Caco-2 (cell line): ENCODE measurements around the gene GRID1. TPM values are rescaled to one million over a fixed set of nuclear protein-coding genes. Genes with fewer than 3 reads are reported as not detected.

Experiments used
- BruUV-seq: library from RNA; stranded (reverse); fragments of 400-500 nt; replicated peaks from 2 replicates; lab custom pipeline; 2021; lab: Mats Ljungman, UMichigan
- CTCF ChIA-PET: fragments of 300-600 bp; sonication (Branson Sonifier 250); formaldehyde crosslinking; loops from one replicate; lab custom pipeline; 2022; ENCODE audit warnings: antibody characterized with exemption; lab: Charles Lee
- POLR2A ChIA-PET: fragments of 300-600 bp; sonication (Branson Sonifier 250); formaldehyde crosslinking; loops from one replicate; lab custom pipeline; 2022; ENCODE audit warnings: antibody characterized with exemption; lab: Charles Lee
- DNase-seq, 2 experiments: peaks; one replicate each; pipeline versions ENCODE4 v3.0.0 to v3.0.0-alpha.2; 2020 to 2022
- H3K27me3 ChIP-seq: replicated peaks from 2 replicates; pipeline ENCODE4 v1.6.0; 2011; ENCODE audit warnings: low read length; ENCODE audit not compliant: control insufficient read depth, insufficient read depth
- H3K36me3 ChIP-seq: 2 replicates; pipeline ENCODE4 v1.5.1; 2011; ENCODE audit warnings: low read length; ENCODE audit not compliant: control insufficient read depth, insufficient read depth
- H3K4me1 ChIP-seq: fragments of 250-450 bp; sonication (Bioruptor Pico); 2 replicates; pipeline ENCODE4 v1.5.1; 2020; ENCODE audit warnings: mild to moderate bottlenecking
- H3K4me3 ChIP-seq: 2 replicates; pipeline ENCODE4 v1.5.1; 2011; ENCODE audit warnings: low read depth, mild to moderate bottlenecking, control low read depth, low read length
- H3K9me3 ChIP-seq: fragments of 250-450 bp; sonication (Bioruptor Pico); 2 replicates; pipeline ENCODE4 v1.5.1; 2020; ENCODE audit warnings: mild to moderate bottlenecking, moderate library complexity
- H3K27ac Mint-ChIP-seq: one replicate; pipeline ENCODE4 v1.8.0; 2022; ENCODE audit warnings: mixed read lengths; ENCODE audit not compliant: unreplicated experiment
- H3K27me3 Mint-ChIP-seq: one replicate; pipeline ENCODE4 v1.8.0; 2022; ENCODE audit warnings: mixed read lengths; ENCODE audit not compliant: insufficient read depth, unreplicated experiment
- H3K36me3 Mint-ChIP-seq: one replicate; pipeline ENCODE4 v1.8.0; 2022; ENCODE audit warnings: mild to moderate bottlenecking, mixed read lengths; ENCODE audit not compliant: insufficient read depth, unreplicated experiment
- H3K4me1 Mint-ChIP-seq: one replicate; pipeline ENCODE4 v1.8.0; 2022; ENCODE audit warnings: low read depth, mixed read lengths; ENCODE audit not compliant: unreplicated experiment
- H3K4me3 Mint-ChIP-seq: one replicate; pipeline ENCODE4 v1.8.0; 2022; ENCODE audit warnings: mild to moderate bottlenecking, moderate library complexity, mixed read lengths; ENCODE audit not compliant: unreplicated experiment
- H3K9me3 Mint-ChIP-seq: one replicate; pipeline ENCODE4 v1.8.0; 2022; ENCODE audit warnings: mixed read lengths; ENCODE audit not compliant: unreplicated experiment
- intact Hi-C: fragments of 100-400 bp; cut with micrococcal nuclease; formaldehyde crosslinking; loops from one replicate; pipeline ENCODE4 v1.10.0; 2022; ENCODE audit not compliant: unreplicated experiment
- total RNA-seq: library from RNA; stranded (reverse); gene quantifications from 2 replicates; pipeline ENCODE4 v1.2.3, GENCODE V29; 2022
- TF ChIP-seq, protein P1 (sequence below), 2 experiments: fragments of 200-600 bp in 1 of 2; IDR thresholded peaks; 1 replicate in 1 of 2; 2 replicates in 1 of 2; pipeline versions ENCODE4 v1.5.1 to v1.8.0; 2011 to 2022; ENCODE audit warnings: antibody characterized with exemption in 1 of 2, control low read depth in 1 of 2, inconsistent platforms in 1 of 2, low read depth in 1 of 2, low read length in 1 of 2, mild to moderate bottlenecking in 1 of 2, moderate library complexity in 1 of 2; ENCODE audit not compliant: insufficient read depth in 1 of 2, severe bottlenecking in 1 of 2, unreplicated experiment in 1 of 2

Gene GRID1
- total RNA-seq, 1 experiment from 2014 or later = 8.0 TPM

DNA sequence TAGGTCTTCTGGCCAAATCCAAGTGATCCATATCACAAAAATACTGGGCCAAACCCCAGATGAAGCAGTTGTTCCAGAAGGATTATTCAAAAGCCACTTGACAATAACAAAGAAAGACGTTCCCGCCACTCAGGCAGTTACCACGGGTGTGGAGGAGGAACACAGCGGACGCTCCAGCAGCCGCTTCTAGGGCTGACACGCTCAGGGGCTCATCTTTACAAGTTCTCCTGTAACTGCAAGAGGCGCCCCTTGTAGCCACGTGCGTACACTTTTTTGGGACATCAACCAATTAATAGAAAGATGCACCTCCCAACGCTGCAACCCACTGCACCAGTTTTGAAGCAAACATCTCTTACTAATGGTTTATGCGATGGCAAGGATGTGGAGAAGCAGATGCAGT is 159.4 kb downstream of the GRID1 start:
- Histone ChIP-seq H3K9me3 (no peaks in the 10 kb centered on the region), H3K4me3 (no peak overlapping the region), H3K27me3 (no peaks in the 10 kb centered on the region), H3K36me3 (no peaks in the 10 kb centered on the region), H3K4me1 (no peaks in the 10 kb centered on the region)
- ChIA-PET CTCF (no interaction called here), POLR2A (no interaction called here)
- no peaks in the 10 kb centered on the region for H3K9me3 Mint-ChIP-seq
- no peaks in the 10 kb centered on the region for H3K4me1 Mint-ChIP-seq
- no peak overlapping the region for H3K4me3 Mint-ChIP-seq
- H3K27ac Mint-ChIP-seq = no peak overlapping the region
- no peak for DNase-seq
- TF ChIP-seq, protein P1, sequence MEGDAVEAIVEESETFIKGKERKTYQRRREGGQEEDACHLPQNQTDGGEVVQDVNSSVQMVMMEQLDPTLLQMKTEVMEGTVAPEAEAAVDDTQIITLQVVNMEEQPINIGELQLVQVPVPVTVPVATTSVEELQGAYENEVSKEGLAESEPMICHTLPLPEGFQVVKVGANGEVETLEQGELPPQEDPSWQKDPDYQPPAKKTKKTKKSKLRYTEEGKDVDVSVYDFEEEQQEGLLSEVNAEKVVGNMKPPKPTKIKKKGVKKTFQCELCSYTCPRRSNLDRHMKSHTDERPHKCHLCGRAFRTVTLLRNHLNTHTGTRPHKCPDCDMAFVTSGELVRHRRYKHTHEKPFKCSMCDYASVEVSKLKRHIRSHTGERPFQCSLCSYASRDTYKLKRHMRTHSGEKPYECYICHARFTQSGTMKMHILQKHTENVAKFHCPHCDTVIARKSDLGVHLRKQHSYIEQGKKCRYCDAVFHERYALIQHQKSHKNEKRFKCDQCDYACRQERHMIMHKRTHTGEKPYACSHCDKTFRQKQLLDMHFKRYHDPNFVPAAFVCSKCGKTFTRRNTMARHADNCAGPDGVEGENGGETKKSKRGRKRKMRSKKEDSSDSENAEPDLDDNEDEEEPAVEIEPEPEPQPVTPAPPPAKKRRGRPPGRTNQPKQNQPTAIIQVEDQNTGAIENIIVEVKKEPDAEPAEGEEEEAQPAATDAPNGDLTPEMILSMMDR (IDR thresholded peaks at IDR 0.05; ENCODE audit: insufficient read depth in 1 of 2, low read depth in 1 of 2, low read length in 1 of 2, severe bottlenecking in 1 of 2, unreplicated experiment in 1 of 2) = no peak
- no TSS peak for BruUV-seq
- H3K27me3 Mint-ChIP-seq = peaks cover 8% of the 10 kb centered on the region
- intact Hi-C loops = no loop called here
- H3K36me3 Mint-ChIP-seq = no peaks in the 10 kb centered on the region

DNA sequence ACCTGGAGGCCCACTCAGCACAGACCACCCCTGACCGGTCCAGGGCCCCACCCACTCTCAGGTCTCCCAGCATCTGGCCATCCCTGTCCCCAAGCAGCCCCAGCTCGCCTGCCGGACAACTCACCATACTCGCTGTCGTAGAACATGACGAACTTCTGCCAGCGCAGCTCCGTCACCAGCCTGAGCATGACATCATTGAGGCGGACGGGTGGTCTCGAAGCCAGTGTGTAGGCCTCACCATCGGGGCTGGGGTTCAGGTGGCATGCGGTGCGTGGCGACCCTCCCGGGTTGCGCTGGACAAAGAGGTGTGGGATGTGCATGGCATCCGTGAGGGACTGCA is 160.4 kb downstream of the GRID1 start:
- no peak for DNase-seq
- H3K9me3 Mint-ChIP-seq = no peaks in the 10 kb centered on the region
- CTCF ChIA-PET = no interaction called here
- no peak overlapping the region for H3K27ac Mint-ChIP-seq
- H3K4me1 ChIP-seq = no peaks in the 10 kb centered on the region
- no peak overlapping the region for H3K4me3 Mint-ChIP-seq
- no peaks in the 10 kb centered on the region for H3K9me3 ChIP-seq
- POLR2A ChIA-PET = no interaction called here
- H3K27me3 Mint-ChIP-seq = peaks cover 10% of the 10 kb centered on the region
- no peaks in the 10 kb centered on the region for H3K4me1 Mint-ChIP-seq
- H3K4me3 ChIP-seq = no peak overlapping the region
- no peaks in the 10 kb centered on the region for H3K36me3 ChIP-seq
- TF ChIP-seq, protein P1 (IDR thresholded peaks at IDR 0.05; ENCODE audit: insufficient read depth in 1 of 2, low read depth in 1 of 2, low read length in 1 of 2, severe bottlenecking in 1 of 2, unreplicated experiment in 1 of 2) = no peak
- H3K27me3 ChIP-seq = no peaks in the 10 kb centered on the region
- intact Hi-C loops = no loop called here
- BruUV-seq = no TSS peak
- H3K36me3 Mint-ChIP-seq = no peaks in the 10 kb centered on the region

DNA sequence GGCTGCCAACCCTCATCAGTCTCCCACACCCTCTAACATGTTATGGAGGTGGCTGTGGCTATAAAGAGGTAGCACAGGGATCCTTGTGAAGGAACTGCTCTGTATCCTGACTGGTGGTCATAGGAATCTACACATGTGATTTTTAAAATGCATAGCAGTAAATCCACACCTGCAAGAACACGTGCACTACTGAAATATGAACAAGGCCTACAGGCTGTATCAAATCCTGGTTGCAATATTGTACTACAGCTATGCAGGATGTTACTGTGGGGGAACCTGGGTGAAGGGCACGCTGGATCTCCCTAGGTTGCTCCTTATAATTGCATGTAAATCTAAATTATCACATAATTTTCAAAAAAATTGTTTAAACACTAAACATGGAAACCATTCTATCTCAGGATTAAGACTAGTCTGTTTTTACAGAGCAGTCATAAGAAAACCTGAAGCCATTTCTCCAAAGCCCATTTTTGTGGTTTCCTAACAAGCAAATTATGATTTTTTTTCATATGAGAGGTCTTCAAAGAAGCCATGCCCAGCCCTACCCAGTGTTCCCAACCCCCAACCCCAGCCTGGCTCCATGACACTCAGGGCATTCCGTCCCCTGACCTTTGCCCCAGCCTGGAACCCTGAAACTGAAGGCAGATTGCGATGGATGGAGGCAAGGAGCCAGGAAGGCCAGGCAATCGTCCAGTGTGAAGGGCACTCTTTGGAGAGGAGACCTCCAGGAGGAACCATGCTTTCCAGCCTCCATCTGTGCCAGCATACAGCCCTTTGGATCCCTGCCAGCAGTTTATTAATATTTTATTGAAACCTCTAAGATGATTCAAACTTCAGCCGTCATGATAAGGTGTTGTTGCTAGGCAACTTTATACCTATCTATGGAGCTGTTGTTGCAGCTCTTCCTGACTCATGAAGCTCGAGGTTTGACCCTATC is 161.0 kb downstream of the GRID1 start:
- POLR2A ChIA-PET = no interaction called here

More for the DNA sequence above, 161.0 kb downstream of the GRID1 start:
- no TSS peak for BruUV-seq
- DNase-seq = no peak
- TF ChIP-seq, protein P1 (IDR thresholded peaks at IDR 0.05; ENCODE audit: insufficient read depth in 1 of 2, low read depth in 1 of 2, low read length in 1 of 2, severe bottlenecking in 1 of 2, unreplicated experiment in 1 of 2) = no peak
- Mint-ChIP-seq H3K9me3 (no peaks in the 10 kb centered on the region), H3K27me3 (peaks cover 9% of the 10 kb centered on the region), H3K27ac (no peak overlapping the region), H3K36me3 (no peaks in the 10 kb centered on the region), H3K4me3 (no peak overlapping the region), H3K4me1 (no peaks in the 10 kb centered on the region)
- CTCF ChIA-PET = no interaction called here
- intact Hi-C loops = no loop called here
- Histone ChIP-seq H3K4me3 (no peak overlapping the region), H3K9me3 (no peaks in the 10 kb centered on the region), H3K27me3 (no peaks in the 10 kb centered on the region), H3K36me3 (no peaks in the 10 kb centered on the region), H3K4me1 (no peaks in the 10 kb centered on the region)
